Measurements from ENCODE around the gene DQX1.

DNA sequence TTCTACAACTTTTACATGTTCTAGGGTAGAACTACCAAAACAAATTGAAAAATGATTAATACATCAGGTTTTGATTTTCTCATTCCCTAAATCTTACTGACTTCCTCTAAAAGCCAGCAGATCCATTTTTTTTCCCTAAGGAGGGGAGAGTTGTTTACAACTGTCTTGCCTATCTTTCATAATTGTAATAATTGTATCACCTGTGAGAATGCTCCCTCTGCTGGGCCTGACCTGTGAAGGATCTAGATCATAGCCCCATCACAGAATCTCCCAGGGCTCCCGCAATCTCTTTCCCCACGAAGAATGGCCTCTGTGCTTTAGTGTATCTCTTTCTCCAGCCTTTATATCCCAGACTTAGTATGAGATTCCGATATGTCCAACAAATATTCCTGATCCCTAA lies 18.6 kb upstream of the DQX1 start:
- TF ChIP-seq, protein P1, sequence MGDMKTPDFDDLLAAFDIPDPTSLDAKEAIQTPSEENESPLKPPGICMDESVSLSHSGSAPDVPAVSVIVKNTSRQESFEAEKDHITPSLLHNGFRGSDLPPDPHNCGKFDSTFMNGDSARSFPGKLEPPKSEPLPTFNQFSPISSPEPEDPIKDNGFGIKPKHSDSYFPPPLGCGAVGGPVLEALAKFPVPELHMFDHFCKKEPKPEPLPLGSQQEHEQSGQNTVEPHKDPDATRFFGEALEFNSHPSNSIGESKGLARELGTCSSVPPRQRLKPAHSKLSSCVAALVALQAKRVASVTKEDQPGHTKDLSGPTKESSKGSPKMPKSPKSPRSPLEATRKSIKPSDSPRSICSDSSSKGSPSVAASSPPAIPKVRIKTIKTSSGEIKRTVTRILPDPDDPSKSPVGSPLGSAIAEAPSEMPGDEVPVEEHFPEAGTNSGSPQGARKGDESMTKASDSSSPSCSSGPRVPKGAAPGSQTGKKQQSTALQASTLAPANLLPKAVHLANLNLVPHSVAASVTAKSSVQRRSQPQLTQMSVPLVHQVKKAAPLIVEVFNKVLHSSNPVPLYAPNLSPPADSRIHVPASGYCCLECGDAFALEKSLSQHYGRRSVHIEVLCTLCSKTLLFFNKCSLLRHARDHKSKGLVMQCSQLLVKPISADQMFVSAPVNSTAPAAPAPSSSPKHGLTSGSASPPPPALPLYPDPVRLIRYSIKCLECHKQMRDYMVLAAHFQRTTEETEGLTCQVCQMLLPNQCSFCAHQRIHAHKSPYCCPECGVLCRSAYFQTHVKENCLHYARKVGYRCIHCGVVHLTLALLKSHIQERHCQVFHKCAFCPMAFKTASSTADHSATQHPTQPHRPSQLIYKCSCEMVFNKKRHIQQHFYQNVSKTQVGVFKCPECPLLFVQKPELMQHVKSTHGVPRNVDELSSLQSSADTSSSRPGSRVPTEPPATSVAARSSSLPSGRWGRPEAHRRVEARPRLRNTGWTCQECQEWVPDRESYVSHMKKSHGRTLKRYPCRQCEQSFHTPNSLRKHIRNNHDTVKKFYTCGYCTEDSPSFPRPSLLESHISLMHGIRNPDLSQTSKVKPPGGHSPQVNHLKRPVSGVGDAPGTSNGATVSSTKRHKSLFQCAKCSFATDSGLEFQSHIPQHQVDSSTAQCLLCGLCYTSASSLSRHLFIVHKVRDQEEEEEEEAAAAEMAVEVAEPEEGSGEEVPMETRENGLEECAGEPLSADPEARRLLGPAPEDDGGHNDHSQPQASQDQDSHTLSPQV (IDR thresholded peaks at IDR 0.05) = no peak
- TF ChIP-seq ZFX (CRISPR knock-in tag; IDR thresholded peaks at IDR 0.05) (no peak), ELF1 (tag; IDR thresholded peaks at IDR 0.05) (no peak), GTF3C2 (IDR thresholded peaks at IDR 0.05; ENCODE audit: borderline replicate concordance, extremely low read depth, insufficient read length) (no peak)

All from K562 (cell line).